Measurements from ENCODE around the gene C19orf85. TPM values are rescaled to one million over a fixed set of nuclear protein-coding genes. Genes with fewer than 3 reads are reported as not detected.
A peak's percentile ranks its signal among the peaks of the same experiment; 100 is the strongest.
"Not testable (repeated sequence)": the region's sequence is repeated elsewhere in the genome, so short reads cannot be mapped to it uniquely, and the experiment has no call there.

The C19orf85 gene
- polyA plus RNA-seq (ENCODE audit: insufficient read length in 4 of 4), result not detected

DNA sequence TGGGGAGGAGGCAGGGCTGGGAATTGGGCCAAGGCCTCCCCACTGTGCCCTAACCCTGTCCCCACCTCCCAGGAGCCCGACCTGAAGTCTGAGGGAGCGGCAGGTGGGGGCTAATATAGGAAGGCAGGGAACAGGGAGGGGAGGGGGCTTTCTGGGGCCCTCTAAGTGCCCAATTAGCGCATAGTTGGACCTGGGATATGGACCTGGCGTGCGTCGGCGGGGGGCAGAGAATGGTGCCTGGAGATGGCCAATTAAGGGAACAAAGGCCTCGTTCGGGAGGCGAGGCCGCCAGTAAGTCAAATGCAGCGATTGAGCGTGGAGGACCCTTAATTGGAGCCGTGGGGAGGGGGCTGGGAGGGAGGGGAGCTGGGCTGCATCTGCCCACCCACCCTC lies at the start of gene C19orf85:
Gene C19orf85, minus strand, starts transcription at position 90 of the 393 bp plus-strand sequence. CDS start 197 bp downstream, outside the sequence.
- DNase-seq (ENCODE audit: low read depth in 4 of 4, low spot score in 3 of 4), result no peak

DNA sequence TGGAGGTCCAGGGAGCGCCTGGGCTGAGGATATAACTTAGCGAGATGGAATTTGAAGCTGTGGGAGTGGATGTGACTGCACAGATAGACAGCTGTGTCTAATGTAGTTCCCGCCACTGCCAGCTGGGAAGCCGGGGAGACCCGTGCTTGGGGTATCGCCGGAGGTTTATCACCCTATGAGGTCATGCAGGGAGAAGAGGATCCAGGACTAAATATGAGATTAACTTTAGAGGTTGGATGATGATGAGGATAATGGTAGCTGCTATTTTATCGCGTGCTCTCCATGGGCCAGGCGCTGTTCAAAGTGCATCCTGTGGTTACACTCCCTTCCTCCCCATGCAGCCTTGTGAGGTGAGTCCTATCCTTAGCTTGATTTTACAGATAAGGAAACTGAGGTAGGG lies 43.6 kb upstream of the C19orf85 start:
- no peak for DNase-seq (ENCODE audit: low read depth in 4 of 4, low spot score in 3 of 4)

DNA sequence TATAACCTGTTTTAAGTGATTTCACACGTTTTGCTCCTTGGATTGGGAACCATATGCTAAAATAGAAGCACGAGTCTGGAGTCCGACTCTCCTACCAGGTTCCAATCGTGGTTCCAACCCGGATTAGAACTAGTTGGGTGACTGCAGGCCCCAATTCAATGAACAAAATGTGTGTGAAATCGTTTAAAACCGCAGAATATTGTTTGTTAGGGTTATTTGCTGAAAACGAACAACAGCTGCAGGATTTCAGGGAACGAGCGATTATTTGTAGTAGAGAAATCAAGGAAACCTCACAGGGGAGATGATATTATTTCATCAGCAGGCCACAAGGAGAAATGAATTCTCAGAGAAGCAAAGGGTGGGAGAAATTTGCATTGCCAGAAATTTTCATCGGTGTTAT lies 40.4 kb upstream of the C19orf85 start:
- no peak for DNase-seq (ENCODE audit: low read depth in 4 of 4, low spot score in 3 of 4)

DNA sequence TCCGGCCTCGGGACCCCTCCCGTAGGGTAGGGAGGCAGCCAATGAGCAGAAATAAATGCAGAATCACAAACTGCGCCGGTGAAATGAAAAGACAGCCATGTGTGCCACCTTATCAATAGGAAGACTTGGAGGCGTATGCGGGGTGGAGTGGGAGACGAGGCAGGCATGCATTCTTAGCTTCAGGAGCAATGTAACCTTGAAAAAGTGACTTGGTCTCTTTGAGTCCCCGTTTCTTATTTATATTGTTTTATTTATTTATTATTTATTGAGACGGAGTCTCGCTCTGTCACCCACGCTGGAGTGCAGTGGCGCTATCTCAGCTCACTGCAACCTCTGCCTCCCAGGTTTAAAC lies 39.7 kb upstream of the C19orf85 start:
- DNase-seq (ENCODE audit: low read depth in 4 of 4, low spot score in 3 of 4), result no peak

DNA sequence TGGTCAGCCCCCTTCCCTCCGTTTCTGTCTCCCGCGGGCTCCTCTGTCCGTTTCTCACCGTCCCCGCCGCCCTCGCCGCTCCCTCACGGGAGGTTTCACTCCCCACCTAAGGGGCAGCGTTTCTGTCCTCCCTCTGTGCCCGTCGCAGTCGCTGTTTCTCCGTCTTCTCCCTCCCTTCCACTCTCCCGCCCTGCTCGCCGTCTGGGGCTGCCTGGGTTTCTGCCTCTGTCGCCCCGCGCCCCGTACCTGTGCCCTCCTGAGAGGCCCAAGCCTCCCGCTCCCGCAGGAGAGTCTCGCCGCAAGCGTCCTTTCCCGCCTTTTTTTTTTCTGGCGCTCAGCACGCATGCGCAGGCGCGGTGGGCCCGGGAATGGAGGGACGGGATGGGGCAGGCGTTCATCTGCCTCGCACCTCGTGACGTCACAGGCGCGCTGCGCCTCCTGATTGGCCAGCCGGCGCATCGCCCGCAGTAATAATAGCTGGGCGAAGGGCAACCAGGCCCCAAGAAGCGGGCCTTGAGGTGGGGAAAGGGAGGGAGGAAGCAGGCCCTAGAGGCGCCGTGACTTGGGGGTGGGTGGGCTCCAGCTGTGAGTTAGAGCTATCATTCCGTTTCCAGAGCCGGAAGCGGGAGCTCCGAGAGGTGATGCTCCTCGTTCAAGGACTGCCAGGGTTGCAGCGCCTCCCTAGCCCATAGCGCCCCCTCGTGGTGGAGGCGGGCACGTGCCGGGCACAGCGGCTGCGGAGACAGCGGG lies 39.1 kb upstream of the C19orf85 start:
- peak; percentile 83 to 91 (median 85) for DNase-seq (ENCODE audit: low read depth in 4 of 4, low spot score in 3 of 4)

DNA sequence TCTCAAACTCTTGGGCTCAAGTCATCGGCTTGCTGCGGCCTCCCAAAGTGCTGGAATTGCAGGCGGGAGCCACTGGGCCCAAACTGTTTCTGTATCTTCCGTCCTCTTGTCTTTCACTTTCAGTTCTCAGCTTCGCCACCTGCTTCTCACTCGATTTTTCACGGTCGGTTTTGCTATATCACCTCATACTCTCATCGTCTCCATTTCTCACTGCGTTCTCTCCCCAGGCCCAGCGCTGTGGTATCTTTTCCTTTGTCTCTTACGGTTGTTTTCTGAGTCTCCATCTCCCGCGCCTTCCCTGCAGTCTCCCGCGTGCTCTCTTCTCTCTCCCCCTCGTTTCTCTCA lies 38.6 kb upstream of the C19orf85 start:
- DNase-seq (ENCODE audit: low read depth in 4 of 4, low spot score in 3 of 4), result no peak

DNA sequence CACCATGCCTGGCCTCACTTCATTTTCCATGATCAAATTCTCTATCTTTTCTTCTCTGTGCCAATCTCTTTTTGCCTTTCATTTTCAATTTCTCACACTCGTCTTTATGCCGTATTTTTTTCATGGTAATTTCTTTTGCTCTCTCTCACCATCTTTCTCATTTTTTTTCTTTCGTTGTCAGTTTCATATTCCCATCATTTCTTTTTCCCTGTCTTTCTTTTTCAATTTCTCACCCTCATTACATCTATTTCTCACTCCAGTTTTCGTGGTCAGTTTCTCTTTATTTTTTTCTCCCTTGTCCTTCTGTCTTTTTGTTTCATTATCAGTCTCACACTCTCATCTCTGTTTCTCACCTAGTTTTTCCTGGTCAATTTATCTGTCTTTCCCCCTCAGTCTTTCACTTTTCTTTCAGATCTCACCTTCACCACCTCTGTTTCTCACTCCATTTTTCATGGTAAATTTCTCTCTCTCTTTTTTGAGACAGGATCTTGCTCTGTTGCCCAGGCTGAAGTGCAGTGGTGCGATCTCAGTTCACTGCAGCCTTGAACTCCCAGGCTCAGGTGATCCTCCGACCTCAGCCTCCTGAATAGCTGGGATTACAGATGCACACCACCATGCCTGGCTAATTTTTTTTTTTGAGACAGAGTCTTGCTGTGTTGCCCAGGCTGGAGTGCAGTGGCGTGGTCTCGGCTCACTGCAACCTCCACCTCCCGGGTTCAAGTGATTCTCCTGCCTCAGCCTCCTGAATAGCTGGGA lies 37.8 kb upstream of the C19orf85 start:
- no peak for DNase-seq (ENCODE audit: low read depth in 4 of 4, low spot score in 3 of 4)

DNA sequence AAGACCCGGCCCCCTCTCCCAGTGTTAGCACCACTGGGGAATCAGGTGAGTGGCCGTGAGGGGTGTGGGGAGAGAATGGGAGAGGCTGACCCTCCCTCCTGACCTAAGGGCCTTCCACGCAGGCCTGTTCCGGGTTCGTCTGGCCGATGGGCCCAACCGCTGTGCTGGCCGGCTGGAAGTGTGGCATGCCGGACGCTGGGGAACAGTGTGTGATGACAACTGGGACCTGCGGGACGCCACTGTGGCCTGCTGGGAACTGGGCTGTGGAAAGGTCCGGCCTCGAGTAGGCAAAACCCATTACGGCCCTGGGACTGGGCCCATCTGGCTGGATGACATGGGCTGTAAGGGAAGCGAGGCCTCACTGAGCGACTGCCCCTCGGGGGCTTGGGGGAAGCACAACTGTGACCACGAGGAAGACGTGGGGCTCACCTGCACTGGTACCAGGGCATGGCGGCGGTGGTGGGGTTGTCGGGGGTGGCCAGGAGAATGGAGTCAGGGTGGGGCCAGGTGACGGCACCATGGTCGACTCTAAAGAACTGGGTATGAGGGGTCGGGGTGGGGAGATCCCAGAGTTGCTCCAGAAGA lies 35.9 kb upstream of the C19orf85 start:
- DNase-seq (ENCODE audit: low read depth in 4 of 4, low spot score in 3 of 4), result no peak

DNA sequence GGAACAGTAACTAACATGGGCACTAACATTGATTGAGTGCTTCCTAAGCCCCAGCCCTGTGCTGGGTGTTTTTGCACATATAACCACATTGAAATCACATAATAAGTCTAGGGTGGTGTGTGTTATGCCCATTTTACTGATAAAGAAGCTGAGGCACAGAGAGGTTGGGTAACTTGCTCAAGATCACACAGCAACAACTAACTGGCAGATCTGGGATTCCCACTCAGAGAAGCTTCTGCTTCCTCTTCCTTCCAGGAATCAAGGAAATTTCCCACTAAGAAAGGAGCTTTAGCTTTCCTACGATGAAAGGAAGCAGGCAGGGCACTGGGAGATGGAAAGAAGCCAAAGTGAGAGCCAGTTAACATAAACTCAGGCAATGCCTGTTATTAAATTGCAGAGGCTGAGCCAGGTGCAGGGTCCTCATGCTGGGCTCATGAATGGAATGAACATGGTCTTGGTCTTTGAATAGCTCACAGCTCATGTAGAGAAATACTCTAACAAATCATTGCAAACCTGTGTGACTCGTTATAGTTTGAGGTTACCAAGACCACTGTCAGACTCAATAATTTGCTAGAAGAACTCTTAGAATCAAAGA lies 33.8 kb upstream of the C19orf85 start:
- no peak for DNase-seq (ENCODE audit: low read depth in 4 of 4, low spot score in 3 of 4)

DNA sequence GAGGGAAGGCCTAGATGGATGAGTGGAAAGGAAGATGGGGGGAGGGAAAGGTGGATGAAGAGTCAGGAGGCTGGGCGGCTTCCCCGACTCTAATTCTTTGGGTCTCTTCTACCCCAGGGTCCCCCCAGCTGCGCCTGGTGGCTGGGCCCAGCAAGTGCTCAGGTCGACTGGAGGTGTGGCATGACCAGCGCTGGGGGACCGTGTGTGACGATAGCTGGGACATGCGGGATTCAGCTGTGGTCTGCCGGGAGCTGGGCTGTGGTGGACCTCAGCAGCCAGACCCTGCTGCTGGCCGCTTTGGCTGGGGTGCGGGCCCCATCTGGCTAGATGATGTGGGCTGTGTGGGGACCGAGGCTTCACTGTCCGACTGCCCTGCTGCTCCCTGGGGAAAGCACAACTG lies 33.2 kb upstream of the C19orf85 start:
- no peak for DNase-seq (ENCODE audit: low read depth in 4 of 4, low spot score in 3 of 4)

DNA sequence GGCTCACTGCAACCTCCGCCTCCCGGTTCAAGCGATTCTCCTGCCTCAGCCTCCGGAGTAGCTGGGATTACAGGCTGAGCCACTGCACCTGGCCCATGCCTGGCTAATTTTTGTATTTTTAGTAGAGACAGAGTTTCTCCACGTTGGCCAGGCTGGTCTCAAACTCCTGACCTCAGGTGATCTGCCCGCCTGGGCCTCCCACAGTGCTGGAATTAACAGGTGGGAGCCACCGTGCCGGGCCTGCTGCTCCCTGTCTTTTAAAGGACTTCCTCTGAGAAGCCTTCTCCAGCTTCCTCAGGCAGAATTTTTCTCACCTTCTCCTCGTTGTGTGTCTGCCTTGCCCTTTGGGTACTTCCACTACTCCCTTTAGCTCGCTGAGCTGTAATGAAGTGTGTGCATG lies 32.3 kb upstream of the C19orf85 start:
- not testable (repeated sequence) for DNase-seq (ENCODE audit: low read depth in 4 of 4, low spot score in 3 of 4)

DNA sequence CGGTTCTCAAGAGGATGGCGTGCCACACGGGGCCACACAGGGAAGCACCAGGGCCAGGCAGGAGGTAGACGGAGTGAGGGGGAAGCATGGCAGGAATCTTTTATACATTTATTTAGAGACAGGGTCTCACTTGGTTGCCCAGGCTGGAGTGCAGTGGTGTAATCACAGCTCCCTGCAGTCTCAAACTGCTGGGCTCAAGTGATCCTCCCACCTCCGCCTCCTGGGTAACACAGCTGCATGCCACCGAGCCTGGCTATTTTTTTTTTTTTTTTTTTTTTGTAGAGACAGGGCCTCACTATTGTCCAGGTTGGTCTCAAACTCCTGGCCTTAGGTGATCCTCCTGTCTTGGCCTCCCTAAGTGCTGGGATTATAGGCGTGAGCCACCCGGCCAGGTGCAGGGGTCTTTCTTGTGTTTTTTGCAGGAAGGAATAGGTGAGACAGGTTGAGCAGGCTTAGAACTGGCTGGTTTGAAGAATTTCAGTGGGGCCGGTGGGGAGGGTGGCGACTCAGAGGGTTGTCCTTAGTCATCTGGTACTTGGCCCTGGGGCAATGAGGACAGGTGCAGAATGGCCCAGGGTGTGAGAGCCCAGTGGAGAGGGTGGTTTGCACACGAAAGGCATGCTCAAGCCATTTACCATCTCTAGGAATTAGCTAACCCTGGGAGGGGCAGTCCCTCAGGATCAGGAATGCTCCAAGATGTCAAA lies 31.2 kb upstream of the C19orf85 start:
- DNase-seq (ENCODE audit: low read depth in 4 of 4, low spot score in 3 of 4), result no peak

DNA sequence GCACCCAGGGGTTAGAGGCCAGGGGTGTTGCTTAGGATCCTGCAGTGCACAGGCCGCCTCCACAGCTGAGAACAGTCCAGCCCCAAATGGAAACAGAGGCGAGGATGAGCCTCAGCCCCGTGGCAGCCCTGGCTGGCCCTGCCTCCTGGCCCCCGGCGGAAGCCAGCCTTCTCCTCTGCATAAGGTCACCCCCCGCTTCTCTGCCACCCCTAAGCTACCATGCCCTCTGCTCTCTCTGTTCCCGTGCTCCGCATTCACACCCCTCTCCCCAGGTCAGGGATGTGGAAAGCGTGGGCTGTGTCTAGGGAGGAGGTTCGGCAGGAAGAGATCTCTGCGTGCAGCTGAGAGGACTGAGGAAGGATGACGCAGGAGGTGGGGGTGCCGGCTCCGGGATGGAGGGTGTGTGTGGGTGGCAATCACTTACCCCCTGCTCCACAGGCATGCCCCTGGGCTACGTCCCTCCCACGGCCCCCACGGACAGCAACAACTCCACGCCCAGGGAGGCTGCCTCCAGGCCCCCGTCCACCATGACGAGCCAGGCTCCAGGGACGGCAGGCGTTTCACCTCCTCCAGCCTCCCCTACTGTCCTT lies 29.7 kb upstream of the C19orf85 start:
- DNase-seq (ENCODE audit: low read depth in 4 of 4, low spot score in 3 of 4), result no peak

DNA sequence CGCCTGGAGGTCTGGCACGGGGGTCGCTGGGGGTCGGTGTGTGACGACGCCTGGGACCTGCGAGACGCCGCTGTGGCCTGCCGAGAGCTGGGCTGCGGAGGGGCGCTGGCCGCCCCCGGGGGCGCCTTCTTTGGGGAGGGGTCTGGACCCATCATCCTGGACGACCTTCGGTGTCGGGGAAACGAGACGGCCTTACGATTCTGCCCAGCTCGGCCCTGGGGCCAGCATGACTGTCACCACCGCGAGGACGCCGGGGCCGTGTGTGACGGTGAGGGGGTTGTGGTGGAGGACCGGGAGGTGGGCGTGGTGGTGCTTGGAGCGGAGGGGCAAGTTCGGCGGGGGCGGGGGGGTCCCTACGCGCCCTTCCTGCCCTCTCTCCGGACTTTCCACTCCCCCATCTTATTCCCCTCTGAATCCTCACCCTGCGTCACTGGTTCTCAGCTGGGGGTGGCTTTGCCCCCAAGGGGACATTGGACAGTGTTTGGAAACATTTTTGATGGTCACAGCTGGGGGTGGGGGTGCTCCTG lies 29.2 kb upstream of the C19orf85 start:
- no peak for DNase-seq (ENCODE audit: low read depth in 4 of 4, low spot score in 3 of 4)

DNA sequence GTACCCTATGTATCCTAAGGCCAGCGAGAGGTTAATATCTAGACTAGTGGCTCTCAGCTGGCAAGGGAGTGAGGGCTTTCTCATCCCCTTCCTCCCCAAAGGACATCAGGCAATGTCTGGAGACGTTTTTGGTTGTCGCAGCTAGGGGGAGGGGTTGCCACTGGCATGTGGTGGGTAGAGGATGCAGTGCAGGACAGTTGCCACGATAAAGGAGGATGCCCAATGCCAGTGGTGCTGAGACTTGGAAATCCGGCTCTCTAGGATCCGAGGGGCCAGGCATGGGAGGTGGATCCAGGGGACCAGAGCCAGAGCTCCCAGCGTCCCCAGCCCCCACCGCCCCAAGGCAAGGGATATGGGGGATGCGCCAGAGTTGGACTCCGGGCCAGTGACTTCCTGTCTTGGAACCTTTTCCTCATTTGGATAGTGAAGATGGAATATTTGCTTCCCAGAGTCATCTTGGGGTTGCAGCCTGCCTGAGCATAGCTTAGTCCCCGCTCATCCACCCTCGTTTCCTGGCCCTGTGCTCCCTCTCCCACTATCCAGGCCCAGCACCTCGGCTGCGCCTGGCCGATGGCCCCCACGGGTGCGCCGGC lies 28.6 kb upstream of the C19orf85 start:
- DNase-seq (ENCODE audit: low read depth in 4 of 4, low spot score in 3 of 4), result no peak

DNA sequence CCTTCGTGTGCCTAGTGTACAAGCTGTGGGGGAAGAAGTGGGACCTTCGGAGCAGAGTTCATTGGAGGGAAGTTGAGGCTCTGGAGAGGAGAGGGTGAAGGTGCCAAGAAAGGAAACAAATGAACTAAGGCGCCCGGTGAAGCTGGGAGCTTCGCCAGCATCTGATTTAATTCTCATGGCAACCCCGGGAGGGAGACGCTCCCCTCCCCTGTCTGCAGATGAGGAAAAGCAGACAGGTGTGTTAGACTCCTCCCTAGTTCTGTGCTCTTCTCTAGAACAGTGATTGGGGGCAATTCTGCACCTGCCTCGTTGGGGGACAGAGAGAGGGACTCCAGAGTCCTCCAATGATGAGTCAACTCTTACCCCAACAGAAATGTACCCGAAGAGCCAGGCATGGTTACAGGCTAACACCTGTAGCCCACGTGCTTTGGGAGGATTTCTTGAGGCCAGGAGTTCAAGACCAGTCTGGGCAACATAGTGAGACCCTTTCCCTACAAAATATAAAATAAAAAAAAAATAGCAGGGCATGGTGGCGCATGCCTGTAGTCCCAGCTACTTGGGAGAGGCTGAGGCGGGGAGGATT lies 27.9 kb upstream of the C19orf85 start:
- DNase-seq (ENCODE audit: low read depth in 4 of 4, low spot score in 3 of 4), result no peak

DNA sequence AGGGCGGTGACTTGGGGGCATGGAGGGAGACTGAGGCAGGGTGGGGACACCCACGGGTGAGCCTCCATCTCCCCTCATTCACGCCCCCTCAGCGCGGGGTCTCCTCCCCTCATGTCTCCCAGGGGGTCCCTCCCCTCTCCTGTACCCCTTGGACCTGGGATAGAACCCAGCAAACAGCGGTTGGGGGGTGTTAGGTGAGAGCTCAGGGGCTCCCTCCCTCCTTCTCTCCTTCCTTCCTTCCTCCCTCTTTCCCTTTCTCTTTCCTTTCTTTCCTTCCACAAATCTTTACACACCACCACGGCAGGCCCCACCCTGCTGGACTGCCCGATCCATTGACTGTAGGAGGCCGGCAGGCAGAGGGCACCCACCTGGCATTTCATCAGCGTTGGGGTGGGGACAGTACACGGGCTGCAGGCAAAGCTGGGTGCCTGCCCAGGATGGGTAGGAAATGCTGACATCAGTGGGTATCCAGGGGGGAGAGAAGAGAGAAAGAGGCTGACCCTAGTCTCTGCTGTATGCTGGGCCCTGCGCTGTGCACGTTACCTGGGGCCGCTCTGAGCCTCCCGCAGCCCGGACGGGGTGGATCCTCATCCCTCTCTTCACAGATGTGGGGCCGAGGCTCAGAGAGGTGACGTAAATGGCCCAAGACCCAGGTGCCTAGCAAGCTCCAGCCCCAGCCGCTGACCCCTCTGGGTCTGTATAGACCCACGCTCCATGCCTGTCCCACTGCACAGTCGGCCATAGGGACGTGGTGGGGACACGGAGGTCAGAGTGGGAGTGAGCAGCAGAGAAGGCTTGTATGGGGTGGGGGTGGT lies 27.2 kb upstream of the C19orf85 start:
- no peak for DNase-seq (ENCODE audit: low read depth in 4 of 4, low spot score in 3 of 4)

Data from right renal pelvis (tissue), 4 donors.